Measurements from ENCODE around the gene MYO1G.
"Not testable (repeated sequence)": the region's sequence is repeated elsewhere in the genome, so short reads cannot be mapped to it uniquely, and the experiment has no call there.

The MYO1G gene

DNA sequence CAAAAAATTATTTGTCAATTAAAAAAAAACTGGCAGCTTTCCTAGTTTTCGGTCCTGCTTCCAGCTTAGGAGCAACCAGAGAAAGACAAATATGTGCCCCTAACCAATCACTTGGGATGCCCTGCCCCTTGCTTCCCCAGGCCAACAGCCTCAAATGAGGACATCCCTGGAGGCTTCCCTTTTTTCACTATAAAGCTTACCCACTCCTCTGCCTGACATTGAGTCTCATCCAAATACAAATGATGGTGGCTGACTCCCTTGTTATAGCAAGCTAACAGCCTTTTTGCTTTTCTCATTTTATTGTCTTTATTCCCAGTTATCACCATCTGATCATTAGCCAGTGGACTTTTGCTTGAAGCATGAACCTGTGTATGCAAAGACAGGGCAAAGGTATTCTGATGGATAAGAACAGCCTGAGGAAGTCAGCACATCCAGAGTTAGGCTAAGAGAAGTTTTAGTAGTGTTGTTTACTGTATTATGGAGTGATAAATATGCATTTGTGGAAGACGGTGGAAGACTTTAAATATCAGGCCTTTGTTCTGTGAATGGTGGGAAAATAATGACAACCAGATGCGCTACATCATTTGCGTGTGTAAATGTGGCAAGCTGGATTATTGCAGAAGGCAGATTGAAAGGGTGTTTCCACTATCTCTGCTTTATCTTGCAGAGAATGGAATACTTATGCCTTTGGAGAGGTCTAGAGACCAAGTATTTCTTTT is 19.5 kb upstream of the MYO1G start:
- DNase-seq: no peak

GRCh38 chr7:44995555-44996493 is 17.0 kb upstream of the MYO1G start:
- no peak for DNase-seq

GRCh38 chr7:44994877-44995554 is 16.2 kb upstream of the MYO1G start:
- DNase-seq: no peak

- not testable (repeated sequence) for DNase-seq
Observed at GRCh38 chr7:44992004-44992795, 13.4 kb upstream of the MYO1G start.

DNA sequence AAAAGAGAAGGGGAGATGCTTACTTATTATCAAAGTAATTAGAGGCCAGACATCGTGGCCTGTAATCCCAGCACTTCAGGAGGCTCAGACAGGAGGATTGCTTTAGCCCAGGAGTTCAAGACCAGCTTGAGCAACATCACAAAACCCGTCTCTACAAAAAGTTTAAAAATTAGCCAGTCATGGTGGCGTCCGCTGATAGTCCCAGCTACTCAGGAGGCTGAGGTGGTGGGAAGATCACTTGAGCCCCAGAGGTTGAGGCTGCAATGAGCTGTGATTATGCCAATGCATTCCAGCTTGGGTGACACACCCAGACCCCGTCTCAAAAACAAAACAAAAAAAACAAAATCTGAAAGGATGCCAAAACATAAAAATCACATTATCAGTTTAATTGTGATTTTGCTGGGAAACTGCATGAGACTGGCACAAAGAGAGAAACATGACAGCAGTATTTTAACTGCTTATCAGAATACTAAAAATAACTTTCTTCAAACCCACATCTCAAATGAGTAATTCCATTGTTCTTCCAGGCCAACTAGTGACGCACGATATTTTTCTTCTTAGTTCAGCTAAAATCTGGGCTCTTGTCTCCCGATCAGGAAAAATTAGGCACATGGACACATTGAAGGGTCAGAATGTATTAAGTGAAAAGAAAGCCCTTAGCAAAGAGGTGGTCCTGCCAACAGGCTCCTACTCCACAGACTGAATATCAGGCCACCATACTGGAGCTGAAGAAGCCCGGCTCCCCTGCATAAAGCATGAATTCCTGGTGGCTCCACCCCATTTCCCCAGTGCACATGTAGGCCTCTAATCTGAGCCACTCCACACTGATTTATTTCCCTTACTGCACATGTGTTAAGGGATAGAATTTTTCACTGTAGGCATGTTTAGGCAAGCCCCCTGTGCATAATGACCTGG is 11.6 kb upstream of the MYO1G start:
- DNase-seq: peak; percentile 64

GRCh38 chr7:44989132-44989531 is 10.3 kb upstream of the MYO1G start:
- DNase-seq: no peak

DNA sequence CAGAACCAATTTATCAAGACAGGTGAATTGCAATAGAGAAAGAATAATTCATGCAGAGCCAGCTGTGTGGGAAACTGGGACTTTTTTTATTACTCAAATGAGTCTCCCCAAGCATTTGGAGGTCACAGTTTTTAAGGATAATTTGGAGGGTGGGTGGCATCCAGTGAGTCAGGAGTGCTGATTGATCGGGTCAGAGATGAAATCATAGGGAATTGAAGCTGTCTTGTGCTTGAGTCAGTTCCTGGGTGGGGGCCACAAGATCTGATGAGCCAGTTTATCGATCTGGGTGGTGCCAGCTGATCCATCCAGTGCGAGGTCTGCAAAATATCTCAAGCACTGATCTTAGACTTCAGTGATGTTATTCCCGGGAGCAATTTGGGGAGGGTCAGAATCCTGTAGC is 9.9 kb upstream of the MYO1G start:
- no peak for DNase-seq

DNA sequence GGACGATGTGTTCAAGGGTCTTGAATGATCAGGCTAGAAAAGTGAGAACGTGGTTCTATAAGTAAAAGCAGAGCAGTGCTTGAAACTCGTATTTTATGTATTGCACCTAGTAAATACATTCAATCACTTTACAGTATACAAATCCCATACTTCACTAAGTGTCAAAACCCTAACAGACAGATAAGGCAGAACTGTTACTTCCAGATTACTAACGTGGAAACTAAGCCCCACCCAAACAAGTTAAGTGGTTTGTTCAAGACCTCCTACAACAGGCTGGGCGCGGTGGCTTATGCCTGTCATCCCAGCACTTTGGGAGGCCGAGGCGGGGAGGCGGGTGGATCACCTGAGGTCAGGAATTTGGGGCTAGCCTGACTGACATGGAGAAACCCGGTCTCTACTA is 9.2 kb upstream of the MYO1G start:
- DNase-seq: no peak

- no peak for DNase-seq
Observed at GRCh38 chr7:44987457-44987856, 8.6 kb upstream of the MYO1G start.

DNA sequence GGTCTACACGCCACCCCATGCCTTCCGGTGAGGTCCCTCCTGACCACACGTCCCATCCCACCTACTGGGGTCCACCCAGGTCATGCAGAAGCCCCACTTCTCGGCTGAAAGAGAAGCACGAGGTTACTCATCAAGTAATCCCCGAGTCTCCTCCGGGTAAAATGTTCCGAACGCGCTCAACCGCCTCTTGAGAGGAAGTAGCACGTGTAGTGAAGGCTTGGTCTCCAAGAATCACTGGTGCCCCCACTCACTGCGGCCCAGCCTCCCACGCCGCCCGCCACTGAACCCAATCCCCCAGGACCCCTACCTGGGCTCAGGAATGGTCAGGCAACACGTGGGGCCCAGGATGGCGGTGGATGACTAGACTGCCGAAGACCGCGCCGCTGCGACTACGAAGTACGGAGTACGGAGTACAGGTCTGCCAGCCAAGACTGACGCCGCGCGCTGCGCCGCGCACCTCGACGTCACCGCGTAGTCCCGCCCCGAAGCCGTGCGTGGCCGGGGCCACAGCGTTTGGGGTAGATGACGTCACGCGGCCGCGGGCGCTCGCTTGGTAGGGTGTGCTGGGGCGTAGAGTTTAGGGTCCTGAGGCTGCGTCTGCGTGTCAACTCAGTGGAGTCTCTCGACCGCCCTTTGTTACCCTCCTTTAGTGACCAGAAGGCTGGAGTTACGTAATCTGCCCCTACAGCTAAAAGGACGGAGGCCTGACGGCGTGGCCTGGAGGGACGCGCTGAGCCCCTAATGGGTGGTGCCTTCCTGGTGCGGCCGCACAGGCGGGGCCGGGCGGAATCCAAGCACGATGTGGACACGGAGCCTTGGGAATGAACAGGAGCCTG is 7.6 kb upstream of the MYO1G start:
- peak; percentile 94 for DNase-seq

DNA sequence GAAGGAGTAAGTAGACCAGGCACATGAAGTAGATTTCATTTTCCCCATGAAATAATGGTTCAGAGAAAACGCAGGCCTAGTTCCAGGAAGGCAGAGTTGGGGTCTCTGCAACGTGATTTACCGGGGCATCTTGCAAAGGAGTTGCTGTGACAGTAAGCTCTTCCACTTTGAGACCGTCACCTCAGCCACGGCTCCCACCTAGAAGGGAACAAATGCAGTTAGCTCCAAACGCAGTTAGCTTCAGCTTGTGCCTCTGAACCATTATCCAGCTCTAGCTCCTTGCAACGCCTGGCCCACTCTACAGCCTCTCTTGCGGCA is 7.0 kb upstream of the MYO1G start:
- DNase-seq: no peak

DNA sequence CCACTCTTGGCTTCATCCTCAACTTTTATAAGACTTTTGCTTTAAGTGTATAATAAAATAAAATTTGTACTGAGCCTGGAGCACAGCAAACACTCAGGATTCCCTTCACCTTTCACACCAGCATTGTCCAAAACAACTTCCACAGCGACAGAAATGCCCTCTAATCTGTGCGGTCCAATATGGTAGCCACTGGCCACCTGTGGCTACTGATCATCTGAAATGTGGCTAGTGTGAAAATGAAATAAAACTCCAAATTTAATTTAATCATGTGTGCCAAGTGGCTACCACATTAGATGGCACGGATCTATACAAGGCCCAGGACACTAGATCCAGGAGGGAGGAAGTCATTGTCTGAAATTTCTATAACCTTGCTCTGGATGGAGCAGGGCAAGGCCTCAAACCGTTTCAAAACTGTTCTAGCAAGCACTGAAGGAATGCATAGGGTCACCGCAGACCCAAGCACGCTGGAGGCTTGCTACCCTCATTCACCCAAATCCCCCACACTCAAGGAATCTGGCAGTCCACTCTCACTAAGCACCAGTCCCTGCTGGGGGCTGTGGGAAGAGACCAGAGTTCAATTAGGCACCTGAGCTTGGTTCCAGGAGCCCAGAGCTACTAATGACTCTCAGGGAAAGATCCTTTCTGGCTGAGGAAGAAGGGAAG is 6.3 kb upstream of the MYO1G start:
- DNase-seq: no peak

DNA sequence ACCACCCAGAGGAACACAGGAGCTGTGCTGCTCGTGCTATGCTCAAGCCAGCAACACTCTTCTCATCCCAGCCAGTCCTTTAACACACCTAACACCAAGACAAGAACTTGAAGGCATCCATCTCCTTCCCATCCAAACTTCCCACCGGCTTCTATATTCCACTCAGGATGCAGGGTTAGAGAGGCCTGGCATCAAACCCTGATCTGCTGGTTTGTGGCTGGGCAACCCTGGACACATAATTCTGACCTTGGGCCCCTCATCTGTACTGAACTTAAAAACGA is 5.6 kb upstream of the MYO1G start:
- DNase-seq: no peak

- no peak for DNase-seq
Observed at GRCh38 chr7:44983742-44984477, 5.1 kb upstream of the MYO1G start.

GRCh38 chr7:44982970-44983369 is 4.2 kb upstream of the MYO1G start:
- no peak for DNase-seq

GRCh38 chr7:44982535-44982923 is 3.7 kb upstream of the MYO1G start:
- DNase-seq: no peak

- no peak for DNase-seq
Observed at GRCh38 chr7:44981035-44981706, 2.4 kb upstream of the MYO1G start.

DNA sequence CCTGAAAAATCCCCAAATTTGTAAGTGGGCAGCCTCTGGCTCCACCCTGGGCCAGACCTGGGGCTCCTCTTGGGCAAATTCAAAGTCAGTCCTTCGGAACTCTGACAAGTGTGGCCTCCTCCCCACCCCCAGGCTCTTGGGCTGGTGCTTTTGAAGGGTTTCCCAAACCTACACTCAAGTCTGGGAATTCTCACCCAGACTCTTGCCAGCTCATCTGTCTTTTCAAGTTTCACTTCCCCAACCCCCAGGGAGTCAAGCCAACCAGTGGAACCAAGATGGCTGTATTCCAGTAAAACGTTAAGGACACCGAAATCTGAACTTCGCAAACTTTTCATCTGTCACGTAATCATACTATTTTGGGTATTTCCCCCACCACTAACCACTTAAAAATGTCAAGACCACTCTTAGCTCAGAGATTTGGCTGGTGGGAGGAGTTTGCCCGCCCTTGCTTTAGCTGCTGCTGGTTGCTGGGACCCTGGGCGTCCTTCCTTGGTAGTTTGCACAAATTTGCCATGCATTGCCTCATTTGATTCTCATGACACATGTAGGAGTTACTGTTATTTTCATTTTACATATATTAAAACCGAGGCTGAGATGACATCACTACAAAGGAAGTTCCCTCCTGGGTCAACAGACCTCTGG is 1.7 kb upstream of the MYO1G start:
- DNase-seq: peak; percentile 54

All from fibroblast of skin of right biceps (primary cell).